Coronary artery (tissue), 2 donors: ENCODE measurements around the gene UROC1.

ENCODE experiments used
- DNase-seq: peaks from one replicate; pipeline ENCODE4 v3.0.0-alpha.2; 2017; ENCODE audit warnings: low spot score
- H3K27ac ChIP-seq, 2 donors: fragments of 200-600 bp; sonication (generic); one replicate each; pipeline ENCODE4 v1.5.1; 2016 to 2019
- H3K4me3 ChIP-seq: fragments of 200-600 bp; sonication (generic); 2 replicates; pipeline ENCODE4 v1.5.1; 2016; ENCODE audit warnings: mild to moderate bottlenecking, moderate library complexity
- CTCF ChIP-seq: fragments of 200-600 bp; sonication (generic); IDR thresholded peaks from one replicate; pipeline ENCODE4 v1.5.1; 2019; ENCODE audit warnings: antibody characterized with exemption

Gene UROC1

GRCh38 chr3:126519506-126520455, 2.2 kb upstream of the UROC1 start:
- Histone ChIP-seq H3K27ac (no peak overlapping the region), H3K4me3 (no peak overlapping the region)
- no peak for TF ChIP-seq CTCF
- DNase-seq, result no peak

DNA sequence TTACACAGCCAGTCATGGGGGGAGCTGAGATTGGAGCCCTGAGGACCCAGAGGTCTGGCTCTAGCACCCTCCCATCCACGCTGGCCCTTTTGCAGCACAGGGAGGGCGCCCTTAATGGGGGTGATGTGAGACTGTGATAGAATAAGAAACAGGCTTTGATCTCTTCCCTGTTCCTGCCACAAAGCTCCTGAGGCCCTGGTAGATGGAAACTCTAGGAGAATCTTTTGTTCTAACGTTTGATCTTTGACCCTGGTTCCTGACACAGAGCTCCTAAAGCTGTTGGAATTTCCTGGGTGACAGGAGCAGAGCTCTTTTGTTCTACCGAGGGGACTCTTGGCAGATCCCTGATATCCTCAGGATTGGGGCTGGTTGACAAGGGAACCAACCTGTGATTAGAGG, 1.2 kb upstream of the UROC1 start:
- TF ChIP-seq CTCF, result no peak
- no peak overlapping the region for H3K4me3 ChIP-seq
- H3K27ac ChIP-seq, result no peak overlapping the region
- DNase-seq, result no peak

DNA sequence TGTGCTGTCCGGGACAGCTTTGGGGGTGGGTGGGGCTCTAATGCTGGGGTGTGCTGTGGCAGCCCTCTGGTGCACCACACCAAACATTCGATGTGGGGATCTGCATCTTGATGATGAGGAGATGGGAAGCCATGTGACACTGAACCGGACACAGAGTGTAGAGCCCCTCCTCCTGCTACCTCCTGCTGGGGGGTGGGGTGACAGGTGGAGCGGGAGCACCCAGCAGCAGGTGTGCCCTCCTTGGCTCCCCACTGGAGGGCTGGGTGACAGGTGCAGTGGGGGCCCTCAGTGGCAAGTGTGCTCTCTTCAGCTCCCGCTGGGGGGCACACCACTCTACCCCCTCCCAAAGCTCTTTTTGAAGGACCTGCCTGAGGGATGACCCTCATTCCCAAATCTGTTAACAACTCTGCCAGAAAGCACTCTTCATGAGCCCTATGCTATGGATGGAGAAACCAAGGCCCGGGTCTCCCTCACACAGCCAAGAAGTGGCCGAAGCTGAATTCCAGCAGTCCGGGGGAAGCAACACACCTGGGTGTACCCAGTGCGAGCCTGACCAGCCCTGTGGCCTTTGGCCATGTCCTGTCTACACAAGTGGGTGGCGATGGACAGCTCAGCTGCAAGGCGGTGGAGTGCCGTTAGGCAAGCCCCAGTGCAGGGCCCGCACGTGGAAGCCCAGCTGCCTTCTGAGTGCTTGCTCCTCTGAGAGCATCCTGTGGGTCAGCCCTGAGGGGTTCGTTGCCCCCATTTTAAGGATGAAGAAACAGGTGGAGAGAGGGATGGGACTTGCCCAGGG, 609 bp upstream of the UROC1 start:
- H3K4me3 ChIP-seq, result no peak overlapping the region
- H3K27ac ChIP-seq, result no peak overlapping the region
- DNase-seq, result no peak
- TF ChIP-seq CTCF, result no peak

DNA sequence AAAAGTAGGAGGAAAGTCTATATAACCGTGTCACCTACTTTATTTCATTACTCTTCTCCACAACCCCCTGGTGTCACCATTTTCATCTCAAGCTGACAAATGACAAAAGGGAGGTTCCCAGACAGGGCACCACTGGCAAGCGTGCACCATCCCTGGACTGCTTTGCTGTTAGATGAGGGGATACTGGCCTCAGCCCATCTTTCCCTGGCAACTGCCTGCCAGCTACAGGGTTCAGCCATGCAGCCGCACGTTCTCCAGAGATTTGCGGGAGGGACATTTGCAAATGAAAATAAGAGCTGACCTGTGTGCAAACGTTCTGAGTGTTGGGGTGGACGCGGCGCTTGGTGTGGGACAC, 660 bp downstream of the UROC1 start:
- Histone ChIP-seq H3K4me3 (no peak overlapping the region), H3K27ac (no peak overlapping the region)
- DNase-seq, result no peak
- no peak for TF ChIP-seq CTCF

DNA sequence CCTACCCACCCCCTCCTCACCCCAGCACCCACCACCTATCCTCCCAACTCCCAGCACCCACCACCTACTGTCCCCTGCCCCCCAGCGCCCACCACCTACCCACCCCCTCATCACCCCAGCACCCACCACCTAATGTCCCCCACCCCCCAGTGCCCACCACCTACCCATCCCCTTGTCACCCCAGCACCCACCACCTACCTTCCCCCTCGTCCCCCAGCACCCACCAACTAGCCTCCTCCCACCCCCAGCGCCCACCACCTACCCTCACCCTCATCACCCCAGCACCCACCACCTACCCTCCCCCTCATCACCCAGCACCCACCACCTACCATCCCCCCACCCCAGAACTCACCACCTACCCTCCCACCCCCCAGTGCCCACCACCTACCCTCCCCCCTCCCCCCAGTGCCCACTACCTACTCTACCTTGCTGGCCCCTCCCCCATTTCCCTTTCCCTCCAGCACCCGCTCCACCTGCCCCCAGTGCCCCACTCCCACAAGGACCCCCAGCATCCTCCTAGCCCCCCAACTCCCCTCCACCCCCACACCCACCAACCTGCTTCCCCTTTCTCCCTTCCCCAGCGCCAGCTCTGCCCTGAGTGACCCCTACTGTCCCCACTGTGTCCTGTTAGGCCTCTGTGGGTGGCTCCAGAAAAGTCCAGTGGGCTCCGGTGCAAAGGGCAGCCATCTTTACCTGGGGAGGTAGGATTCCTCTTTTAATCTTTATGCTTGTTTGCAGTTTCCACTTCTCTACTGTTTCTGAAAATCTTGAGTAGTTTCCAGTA, 1.2 kb downstream of the UROC1 start:
- TF ChIP-seq CTCF, result no peak
- DNase-seq, result no peak

DNA sequence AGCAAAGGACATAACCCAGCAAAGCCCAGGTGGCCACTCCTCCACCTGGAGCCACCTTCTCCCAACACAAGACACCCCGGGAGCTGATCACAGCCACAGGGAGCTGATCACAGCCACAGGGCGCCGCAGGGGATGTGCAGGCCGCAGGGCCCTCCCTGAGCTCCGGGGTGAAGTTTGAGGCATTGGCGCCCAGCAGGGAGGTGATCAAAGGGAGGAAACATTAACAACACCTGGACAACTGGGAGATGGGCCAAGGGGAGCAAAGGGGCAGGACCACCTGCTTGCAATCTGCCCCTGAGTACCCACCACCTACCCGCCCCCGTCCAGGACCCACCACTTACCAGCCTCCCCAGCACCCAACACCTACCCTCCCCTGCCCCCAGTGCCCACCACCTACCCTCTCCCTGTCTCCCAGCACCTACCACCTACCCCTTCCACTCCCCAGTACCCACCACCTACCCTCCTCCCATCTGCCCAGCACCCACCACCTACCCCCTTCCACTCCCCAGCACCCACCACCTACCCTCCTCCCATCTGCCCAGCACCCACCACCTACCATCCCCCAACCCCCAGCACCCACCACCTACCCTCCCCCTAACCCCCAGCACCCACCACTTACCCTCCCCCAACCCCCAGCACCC, 2.4 kb downstream of the UROC1 start:
- Histone ChIP-seq H3K27ac (no peak overlapping the region), H3K4me3 (no peak overlapping the region)
- no peak for DNase-seq
- TF ChIP-seq CTCF, result no peak

More for the DNA sequence above, 1.2 kb downstream of the UROC1 start:
- no peak overlapping the region for H3K4me3 ChIP-seq
- no peak overlapping the region for H3K27ac ChIP-seq
